ENCODE measurements around the gene CUTC.

GRCh38 chr10:99689461-99689860 is 42.6 kb upstream of the CUTC start:
- no peak for TF ChIP-seq GATA2 (CRISPR knock-in tag; IDR thresholded peaks at IDR 0.05)
- no peak for TF ChIP-seq CHD2 (IDR thresholded peaks at IDR 0.05; ENCODE audit: low read length, partially characterized antibody)
- no peak for TF ChIP-seq TCF12 (IDR thresholded peaks at IDR 0.05)
- TF ChIP-seq YY1 (IDR thresholded peaks at IDR 0.05; ENCODE audit: low read depth), result no peak

All from SK-N-SH (cell line).